ENCODE measurements around the gene CDA. TPM values are rescaled to one million over a fixed set of nuclear protein-coding genes. Genes with fewer than 3 reads are reported as not detected.
A peak's percentile ranks its signal among the peaks of the same experiment; 100 is the strongest.

Gene CDA
- total RNA-seq, 1 donor from 2014 or later = not detected

GRCh38 chr1:20626098-20626427, 37.2 kb downstream of the CDA start:
- H3K9me3 Mint-ChIP-seq = peaks cover 18% of the 10 kb centered on the region
- peaks cover 18% of the 10 kb centered on the region for H3K27me3 Mint-ChIP-seq
- no peaks in the 10 kb centered on the region for H3K36me3 Mint-ChIP-seq (ENCODE audit: low read depth)
- intact Hi-C loops (cut with micrococcal nuclease) = no loop called here
- ChIA-PET POLR2A (no interaction called here), CTCF (no interaction called here)
- no peaks in the 10 kb centered on the region for H3K4me1 Mint-ChIP-seq
- ATAC-seq (ENCODE audit: low read depth) (no peak), DNase-seq (no peak)
- no peak for TF ChIP-seq CTCF (IDR thresholded peaks at IDR 0.05)
- no peak overlapping the region for H3K27ac Mint-ChIP-seq
- H3K4me3 Mint-ChIP-seq = no peak overlapping the region

GRCh38 chr1:20626524-20626923, 37.6 kb downstream of the CDA start:
- ChIA-PET POLR2A (no interaction called here), CTCF (no interaction called here)
- Mint-ChIP-seq H3K27me3 (peaks cover 18% of the 10 kb centered on the region), H3K9me3 (peaks cover 18% of the 10 kb centered on the region), H3K4me1 (no peaks in the 10 kb centered on the region), H3K4me3 (no peak overlapping the region), H3K27ac (no peak overlapping the region), H3K36me3 (ENCODE audit: low read depth) (no peaks in the 10 kb centered on the region)
- intact Hi-C loops (cut with micrococcal nuclease) = no loop called here
- no peak for DNase-seq
- ATAC-seq (ENCODE audit: low read depth) = no peak
- no peak for TF ChIP-seq CTCF (IDR thresholded peaks at IDR 0.05)

GRCh38 chr1:20630729-20631128, 41.8 kb downstream of the CDA start:
- ChIA-PET CTCF (interaction anchor here (1.1 to 1.5 kb wide), 3 partner anchors 9 to 33 kb away, joined by 3 to 7 read pairs (median 3); no protein-coding TSS in a partner anchor), POLR2A (interaction anchor here (1.6 kb wide), 1 partner anchor 31 kb away, joined by 4 read pairs; the partner anchor contains the start of gene DDOST)
- peaks cover 13% of the 10 kb centered on the region for H3K27me3 Mint-ChIP-seq
- no peak overlapping the region for H3K4me3 Mint-ChIP-seq
- no peak overlapping the region for H3K27ac Mint-ChIP-seq
- DNase-seq (no peak), ATAC-seq (ENCODE audit: low read depth) (no peak)
- H3K9me3 Mint-ChIP-seq = peaks cover 18% of the 10 kb centered on the region
- no peaks in the 10 kb centered on the region for H3K36me3 Mint-ChIP-seq (ENCODE audit: low read depth)
- peaks cover 12% of the 10 kb centered on the region for H3K4me1 Mint-ChIP-seq
- intact Hi-C loops (cut with micrococcal nuclease) = loop anchor here (5.0 kb wide), 1 partner anchor 123 kb away; the partner anchor contains the start of gene MUL1
- no peak for TF ChIP-seq CTCF (IDR thresholded peaks at IDR 0.05)

- POLR2A ChIA-PET = interaction anchor here (0.8 kb wide), 1 partner anchor 28 kb away, joined by 3 read pairs; no protein-coding TSS in a partner anchor
- H3K4me3 Mint-ChIP-seq = peak overlapping the region; percentile 77
- CTCF ChIA-PET = interaction anchor here (0.7 to 1.6 kb wide), 6 partner anchors 14 to 991 kb away, joined by 3 to 5 read pairs (median 4); no protein-coding TSS in a partner anchor
- peaks cover 16% of the 10 kb centered on the region for H3K9me3 Mint-ChIP-seq
- H3K27me3 Mint-ChIP-seq = peaks cover 3% of the 10 kb centered on the region
- peaks cover 1% of the 10 kb centered on the region for H3K36me3 Mint-ChIP-seq (ENCODE audit: low read depth)
- intact Hi-C loops (cut with micrococcal nuclease) = loop anchor here (2.0 to 5.0 kb wide), 2 partner anchors 110 to 125 kb away; partner anchors contain the start of gene MUL1
- peaks cover 12% of the 10 kb centered on the region for H3K4me1 Mint-ChIP-seq
- DNase-seq (no peak), ATAC-seq (ENCODE audit: low read depth) (no peak)
- H3K27ac Mint-ChIP-seq = no peak overlapping the region
- TF ChIP-seq CTCF (IDR thresholded peaks at IDR 0.05) = no peak
Observed at GRCh38 chr1:20632386-20632785, 43.5 kb downstream of the CDA start.

GRCh38 chr1:20633190-20634064, 44.5 kb downstream of the CDA start, which contains the start of gene PINK1:
Gene PINK1, plus strand, starts transcription at chr1:20633458. Its CDS starts 91 bp downstream, at chr1:20633549.
- H3K9me3 Mint-ChIP-seq = peaks cover 6% of the 10 kb centered on the region
- peaks cover 4% of the 10 kb centered on the region for H3K36me3 Mint-ChIP-seq (ENCODE audit: low read depth)
- DNase-seq (peak; percentile 92), ATAC-seq (ENCODE audit: low read depth) (peak; percentile 94)
- ChIA-PET CTCF (interaction anchor here (0.7 to 1.6 kb wide), 9 partner anchors 12 to 990 kb away, joined by 3 to 6 read pairs (median 4); partner anchors contain the start of gene DDOST), POLR2A (interaction anchor here (0.5 to 2.0 kb wide), 7 partner anchors 16 to 514 kb away, joined by 3 to 17 read pairs (median 4); partner anchors contain the start of genes DDOST, HP1BP3, MUL1 and SH2D5)
- peak within 1 kb of the TSS; percentile 88 for H3K4me3 Mint-ChIP-seq
- no peaks in the 10 kb centered on the region for H3K27me3 Mint-ChIP-seq
- intact Hi-C loops (cut with micrococcal nuclease) = loop anchor here (1.0 to 5.0 kb wide), 3 partner anchors 28 to 126 kb away; partner anchors contain the start of genes DDOST and MUL1
- H3K27ac Mint-ChIP-seq = peak within 1 kb of the TSS; percentile 80
- peak; percentile 94 for TF ChIP-seq CTCF (IDR thresholded peaks at IDR 0.05)
- H3K4me1 Mint-ChIP-seq = peaks cover 12% of the 10 kb centered on the region

Data from activated B cell treated with CpG ODN at 0.5 μM for 24 hours (primary cell).